ENCODE measurements around the gene EXOC4.

Gene EXOC4

GRCh38 chr7:133805426-133805825 lies 552.5 kb downstream of the EXOC4 start:
- H3K4me2 ChIP-seq (ENCODE audit: low read length): no peak overlapping the region
- H3K36me3 ChIP-seq (ENCODE audit: insufficient read depth, low read length): no peaks in the 10 kb centered on the region
- no peaks in the 10 kb centered on the region for H3K79me2 ChIP-seq (ENCODE audit: insufficient read depth, low read length)
- no peaks in the 10 kb centered on the region for H3K27me3 ChIP-seq (ENCODE audit: insufficient read depth, low read length)
- no peaks in the 10 kb centered on the region for H3K4me1 ChIP-seq (ENCODE audit: insufficient read depth, low read length, severe bottlenecking)
- TF ChIP-seq EZH2 (IDR thresholded peaks at IDR 0.05; ENCODE audit: borderline replicate concordance, low read length) (no peak), CTCF (IDR thresholded peaks at IDR 0.05; ENCODE audit: low read length) (no peak)
- H3K27ac ChIP-seq (ENCODE audit: low read depth, low read length, poor library complexity, severe bottlenecking): no peak overlapping the region
- H3K9ac ChIP-seq (ENCODE audit: low read length): no peak overlapping the region
- H3K9me2 ChIP-seq (ENCODE audit: low read depth, low read length): no peaks in the 10 kb centered on the region
- no peak overlapping the region for H2AFZ ChIP-seq (ENCODE audit: low read length)
- H3K4me3 ChIP-seq (ENCODE audit: low read depth, low read length, poor library complexity, severe bottlenecking): no peak overlapping the region
- H4K20me1 ChIP-seq (ENCODE audit: insufficient read depth, low read length): no peaks in the 10 kb centered on the region
- no peaks in the 10 kb centered on the region for H3K9me3 ChIP-seq (ENCODE audit: low read length)
- no peaks in the 10 kb centered on the region for H3F3A ChIP-seq (ENCODE audit: insufficient read depth, low read length)

GRCh38 chr7:133807624-133808492 lies 555.0 kb downstream of the EXOC4 start:
- TF ChIP-seq CTCF (IDR thresholded peaks at IDR 0.05; ENCODE audit: low read length): no peak
- no peak for TF ChIP-seq EZH2 (IDR thresholded peaks at IDR 0.05; ENCODE audit: borderline replicate concordance, low read length)
- Histone ChIP-seq H3F3A (ENCODE audit: insufficient read depth, low read length) (no peaks in the 10 kb centered on the region), H3K27me3 (ENCODE audit: insufficient read depth, low read length) (no peaks in the 10 kb centered on the region), H3K9me3 (ENCODE audit: low read length) (no peaks in the 10 kb centered on the region), H3K79me2 (ENCODE audit: insufficient read depth, low read length) (no peaks in the 10 kb centered on the region), H3K9ac (ENCODE audit: low read length) (no peak overlapping the region), H3K4me2 (ENCODE audit: low read length) (no peak overlapping the region), H3K4me1 (ENCODE audit: insufficient read depth, low read length, severe bottlenecking) (no peaks in the 10 kb centered on the region), H2AFZ (ENCODE audit: low read length) (no peak overlapping the region), H3K9me2 (ENCODE audit: low read depth, low read length) (no peaks in the 10 kb centered on the region), H3K27ac (ENCODE audit: low read depth, low read length, poor library complexity, severe bottlenecking) (no peak overlapping the region), H3K4me3 (ENCODE audit: low read depth, low read length, poor library complexity, severe bottlenecking) (no peak overlapping the region), H3K36me3 (ENCODE audit: insufficient read depth, low read length) (no peaks in the 10 kb centered on the region), H4K20me1 (ENCODE audit: insufficient read depth, low read length) (no peaks in the 10 kb centered on the region)

GRCh38 chr7:133808493-133808866 lies 555.6 kb downstream of the EXOC4 start:
- TF ChIP-seq EZH2 (IDR thresholded peaks at IDR 0.05; ENCODE audit: borderline replicate concordance, low read length) (no peak), CTCF (IDR thresholded peaks at IDR 0.05; ENCODE audit: low read length) (no peak)
- no peaks in the 10 kb centered on the region for H3F3A ChIP-seq (ENCODE audit: insufficient read depth, low read length)
- H3K4me3 ChIP-seq (ENCODE audit: low read depth, low read length, poor library complexity, severe bottlenecking): no peak overlapping the region
- no peaks in the 10 kb centered on the region for H3K9me2 ChIP-seq (ENCODE audit: low read depth, low read length)
- no peaks in the 10 kb centered on the region for H4K20me1 ChIP-seq (ENCODE audit: insufficient read depth, low read length)
- no peaks in the 10 kb centered on the region for H3K79me2 ChIP-seq (ENCODE audit: insufficient read depth, low read length)
- no peak overlapping the region for H2AFZ ChIP-seq (ENCODE audit: low read length)
- no peaks in the 10 kb centered on the region for H3K36me3 ChIP-seq (ENCODE audit: insufficient read depth, low read length)
- no peak overlapping the region for H3K27ac ChIP-seq (ENCODE audit: low read depth, low read length, poor library complexity, severe bottlenecking)
- no peaks in the 10 kb centered on the region for H3K4me1 ChIP-seq (ENCODE audit: insufficient read depth, low read length, severe bottlenecking)
- H3K27me3 ChIP-seq (ENCODE audit: insufficient read depth, low read length): no peaks in the 10 kb centered on the region
- H3K9ac ChIP-seq (ENCODE audit: low read length): no peak overlapping the region
- H3K9me3 ChIP-seq (ENCODE audit: low read length): no peaks in the 10 kb centered on the region
- H3K4me2 ChIP-seq (ENCODE audit: low read length): no peak overlapping the region

Measured in OCI-LY1 (cell line).